T-helper 1 cell treated with Interleukin-12 subunit alpha and Interleukin-12 subunit beta and Interleukin-4 antibody, amounts not matched to agents 30 ng/mL and 1 ng/mL, for 36 hours (primary cell): Measurements from ENCODE around the gene PTPRG. TPM values are rescaled to one million over a fixed set of nuclear protein-coding genes. Genes with fewer than 3 reads are reported as not detected.

ENCODE experiments used
- intact Hi-C: fragments of 100-400 bp; cut with micrococcal nuclease; formaldehyde crosslinking; loops from one replicate; pipeline ENCODE4 v1.15.1; 2024
- total RNA-seq: library from RNA; stranded (reverse); gene quantifications from 2 replicates; pipeline ENCODE4 v1.2.3, GENCODE V29; 2022

PTPRG gene
- total RNA-seq, 1 donor from 2014 or later = 2.5 TPM

DNA sequence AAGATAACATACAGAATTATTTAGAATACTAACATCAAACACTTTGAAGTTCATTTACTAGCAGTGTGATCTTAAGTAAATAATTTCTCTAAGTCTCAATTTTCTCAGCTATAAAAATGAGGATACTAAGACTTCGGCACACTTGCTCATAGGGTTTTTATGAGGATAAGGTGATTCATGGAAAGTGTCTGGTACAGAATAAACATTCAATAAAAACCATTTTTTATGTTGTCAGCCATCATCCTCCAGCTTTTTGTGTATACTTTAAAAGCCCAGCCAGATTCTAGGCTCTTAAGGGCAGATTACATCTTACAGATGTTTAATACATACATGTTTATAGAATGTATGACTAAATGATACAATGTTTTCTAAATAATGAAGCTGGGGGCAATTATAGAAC lies 755.2 kb downstream of the PTPRG start:
- intact Hi-C loops = no loop called here

DNA sequence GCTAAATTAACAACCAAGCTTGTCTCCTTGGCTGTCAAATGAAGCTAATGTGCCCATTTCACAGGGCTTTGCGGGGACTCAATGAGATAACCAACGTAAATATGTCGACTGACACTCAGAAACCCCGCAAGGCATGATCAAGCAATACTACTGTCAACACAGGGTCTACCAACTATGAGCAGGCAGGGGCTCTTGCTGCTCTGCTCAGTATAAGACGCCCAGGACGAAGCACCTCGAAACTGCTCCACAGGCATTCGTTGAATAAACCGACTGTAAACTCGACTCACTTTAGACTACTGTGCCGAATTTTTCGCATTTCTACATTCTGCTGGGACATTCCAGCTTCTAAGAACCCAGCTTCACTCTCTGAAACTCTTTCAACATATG lies 757.0 kb downstream of the PTPRG start:
- intact Hi-C loops = loop anchor here (2.0 kb wide), 1 partner anchor 1068 kb away; the partner anchor contains the start of gene FHIT

DNA sequence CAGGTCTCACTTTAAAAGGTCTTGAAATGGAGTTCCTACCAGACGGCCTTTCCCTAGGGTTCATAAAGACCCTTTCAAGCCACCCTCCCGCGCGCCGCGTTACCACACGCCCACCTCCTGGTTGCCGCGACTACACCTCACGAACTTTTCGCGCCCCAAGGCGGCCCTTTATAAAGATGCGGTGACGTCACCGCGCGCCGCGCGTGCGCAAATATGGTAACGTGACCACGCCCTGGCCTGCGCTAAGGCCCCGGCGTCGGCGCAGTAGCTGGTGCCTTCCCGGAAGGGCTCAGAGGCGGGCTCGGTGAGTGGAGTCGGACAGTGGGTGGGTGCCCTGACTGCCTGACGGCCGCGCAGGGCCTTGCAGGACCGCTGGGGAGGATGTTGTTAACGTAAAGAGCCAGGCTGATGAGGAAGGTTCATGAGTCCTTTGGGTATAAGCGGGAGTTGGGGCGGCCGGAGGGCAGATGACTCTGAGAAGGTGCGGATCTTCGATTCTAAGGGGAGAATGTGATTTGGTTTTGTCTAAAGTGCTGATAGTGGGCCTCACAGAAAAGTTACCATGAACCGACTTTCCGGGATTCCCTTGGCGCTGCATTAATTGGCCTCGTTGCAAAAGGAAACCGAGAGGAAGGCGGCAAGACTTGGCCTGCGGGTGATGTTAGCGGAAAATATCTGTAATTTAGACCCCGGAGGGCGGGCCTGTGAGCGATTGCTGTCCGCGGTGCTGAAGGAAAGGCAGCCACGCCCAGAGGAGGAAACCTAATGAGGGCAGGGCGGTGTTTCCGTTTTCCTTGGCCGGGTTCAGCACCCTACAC lies 757.6 kb downstream of the PTPRG start:
- intact Hi-C loops = loop anchor here (2.0 kb wide), 1 partner anchor 1068 kb away; the partner anchor contains the start of gene FHIT

DNA sequence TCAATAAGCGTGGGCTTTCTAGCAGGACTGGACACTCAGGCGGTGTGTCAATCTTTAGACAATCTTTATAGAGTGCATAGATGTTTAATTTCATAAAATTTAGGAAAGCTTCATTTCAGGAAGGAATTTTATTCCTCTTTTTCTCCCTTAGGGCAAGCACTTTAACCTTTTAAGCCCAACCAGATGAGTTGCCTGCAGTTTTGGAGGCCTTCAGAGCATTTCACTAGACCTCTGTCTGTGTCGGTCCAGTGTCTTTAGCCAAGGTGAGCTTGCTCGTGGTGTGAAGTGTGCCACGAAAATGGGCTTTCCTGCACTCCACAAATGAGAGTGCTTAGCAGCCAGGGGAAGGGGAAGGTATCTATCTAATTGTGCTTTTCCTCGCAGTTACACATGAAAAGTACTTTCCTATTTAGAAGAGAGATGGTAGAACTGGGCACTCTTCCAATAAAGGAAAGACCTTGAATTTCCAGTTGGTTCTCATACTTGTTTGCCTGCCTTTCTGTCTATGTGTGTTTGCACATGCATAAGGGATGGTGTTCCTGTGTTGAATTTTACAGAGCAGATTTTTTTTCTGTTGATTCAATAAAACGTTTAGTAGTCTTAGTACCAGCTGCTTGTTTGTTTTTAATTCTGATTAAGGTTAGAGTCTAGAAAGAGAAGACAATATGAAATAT lies 758.3 kb downstream of the PTPRG start:
- intact Hi-C loops = loop anchor here (2.0 kb wide), 1 partner anchor 1069 kb away; the partner anchor contains the start of gene FHIT

DNA sequence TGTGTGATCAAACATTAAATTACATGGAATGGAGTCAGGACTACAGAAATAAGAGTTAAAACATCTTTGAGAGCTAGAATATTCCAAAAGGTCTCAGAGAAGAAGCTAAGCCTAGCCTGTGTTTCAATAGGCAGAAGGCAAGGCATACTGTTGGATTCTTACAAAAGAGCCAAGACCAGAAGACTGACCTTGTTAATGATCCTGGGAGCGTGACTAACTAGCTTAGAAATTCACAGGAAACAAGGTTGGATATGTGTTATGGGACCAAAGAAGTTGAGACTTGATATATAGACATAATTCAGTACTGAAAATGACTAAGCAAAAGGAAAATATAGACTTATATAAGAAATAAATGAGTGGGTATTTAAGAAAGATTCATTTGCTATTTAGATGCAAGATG lies 761.9 kb downstream of the PTPRG start:
- intact Hi-C loops = no loop called here

DNA sequence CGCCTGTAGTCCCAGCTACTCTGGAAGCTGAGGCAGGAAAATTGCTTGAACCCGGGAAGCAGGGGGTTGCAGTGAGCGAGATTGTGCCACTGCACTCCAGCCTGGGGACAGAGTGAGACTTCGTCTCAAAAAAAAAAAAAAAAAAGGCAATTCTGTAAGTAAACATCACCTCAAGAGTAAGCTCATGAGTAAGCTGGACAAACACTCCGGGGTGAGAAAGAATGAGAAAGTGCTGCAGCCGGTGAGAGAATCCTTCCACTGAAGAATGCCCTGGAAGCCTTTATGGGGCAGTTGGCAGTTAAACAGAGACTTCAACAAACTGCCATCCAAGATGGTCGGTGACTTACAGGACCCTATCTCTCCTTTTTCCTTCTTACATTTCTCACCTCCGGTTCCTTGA lies 764.5 kb downstream of the PTPRG start:
- intact Hi-C loops = no loop called here

DNA sequence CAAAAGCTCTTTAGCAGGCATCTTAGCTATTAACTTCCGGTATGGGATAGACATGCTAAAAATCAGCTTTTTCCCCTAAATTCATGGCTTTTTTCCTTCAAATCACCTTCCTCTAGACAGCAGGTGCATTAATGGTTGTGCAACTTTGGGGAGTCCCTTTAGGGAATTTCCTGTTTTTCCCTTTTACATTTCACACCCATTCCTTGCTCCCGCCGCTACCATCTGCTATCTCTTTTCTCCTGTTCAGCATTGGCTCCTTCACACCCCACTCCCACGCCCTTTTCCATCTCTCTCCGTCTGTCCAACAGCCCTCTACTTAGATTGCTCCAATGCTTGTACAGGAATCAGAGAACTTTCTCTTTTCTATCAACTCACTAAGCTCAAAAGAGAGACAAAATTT lies 768.6 kb downstream of the PTPRG start:
- intact Hi-C loops = loop anchor here (10.0 kb wide), 1 partner anchor 1485 kb away; the partner anchor contains the start of gene C3orf49

DNA sequence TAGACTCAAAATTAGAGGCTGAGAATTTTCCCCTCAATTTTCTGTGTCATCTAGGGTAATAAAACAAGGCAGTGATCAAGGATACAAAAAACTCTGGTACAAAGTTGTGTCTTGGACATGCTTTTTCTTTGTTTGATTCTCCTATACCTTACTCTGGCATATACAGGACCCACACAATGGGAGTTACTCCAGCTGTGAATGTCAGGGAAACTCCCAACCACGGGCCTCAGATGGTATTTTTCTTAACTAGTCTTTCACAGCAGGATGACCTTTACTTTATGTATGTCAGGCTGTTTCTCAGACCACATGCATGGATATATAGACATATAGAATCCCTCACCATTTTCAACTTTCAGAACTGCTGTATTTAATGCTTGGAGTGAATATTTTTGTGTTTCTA lies 770.6 kb downstream of the PTPRG start:
- intact Hi-C loops = loop anchor here (1.0 to 10.0 kb wide), 2 partner anchors 226 to 1483 kb away; partner anchors contain the start of gene C3orf49

DNA sequence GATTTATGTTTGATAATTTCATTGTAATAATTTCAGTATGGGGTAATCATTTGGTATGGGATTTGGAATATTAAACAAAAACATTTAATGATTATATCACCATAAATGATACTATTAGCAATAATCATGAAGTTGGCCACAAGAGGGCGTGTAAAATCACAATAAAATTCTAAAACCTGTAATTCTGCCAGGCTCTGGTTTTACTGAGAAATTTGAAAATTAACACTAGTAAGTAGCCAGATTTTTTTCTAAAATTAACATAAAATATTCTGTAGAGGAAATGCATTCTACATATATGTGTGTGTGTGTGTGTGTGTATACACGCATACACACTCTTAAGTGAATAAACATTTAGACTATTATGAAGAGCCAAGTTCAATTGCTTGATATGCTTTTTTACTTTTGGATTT lies 771.5 kb downstream of the PTPRG start:
- intact Hi-C loops = loop anchor here (1.0 to 10.0 kb wide), 2 partner anchors 225 to 1482 kb away; partner anchors contain the start of gene C3orf49

DNA sequence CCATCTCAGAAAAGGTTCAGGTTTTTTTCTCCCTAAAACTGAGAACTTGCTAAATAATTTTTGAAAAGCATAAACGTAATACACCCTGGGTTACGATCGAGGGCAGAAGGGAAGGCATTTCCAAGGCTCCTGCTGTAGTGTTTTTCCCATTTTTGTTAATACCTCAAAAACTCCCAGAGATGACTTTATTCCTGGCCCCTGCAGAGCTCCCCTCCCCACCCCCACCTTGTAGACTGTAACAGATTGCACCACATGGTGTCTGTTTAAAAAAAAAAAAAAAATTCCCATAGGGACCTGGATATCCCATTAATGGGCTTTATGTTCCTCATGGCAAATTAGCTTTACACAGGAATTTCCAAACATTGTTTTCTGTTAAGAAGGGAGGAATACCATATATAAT lies 773.8 kb downstream of the PTPRG start:
- intact Hi-C loops = loop anchor here (10.0 kb wide), 1 partner anchor 1480 kb away; the partner anchor contains the start of gene C3orf49

DNA sequence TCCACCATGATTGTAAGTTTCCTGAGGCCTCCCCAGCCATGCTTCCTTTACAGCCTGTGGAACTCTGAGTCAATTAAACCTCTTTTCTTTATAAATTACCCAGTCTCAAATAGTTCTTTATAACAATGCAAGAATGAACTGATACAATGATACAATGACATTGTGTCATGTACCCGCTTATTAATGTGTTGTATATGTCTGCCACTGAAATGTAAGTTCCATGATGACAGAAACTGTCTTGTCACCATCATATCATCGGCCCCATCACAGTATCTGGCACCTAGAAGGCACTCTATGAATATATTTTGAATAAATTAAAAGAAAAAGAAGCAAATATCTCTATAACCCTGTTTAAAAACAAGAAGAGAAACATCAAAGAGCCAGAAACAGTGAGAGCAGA lies 782.4 kb downstream of the PTPRG start:
- intact Hi-C loops = no loop called here
